ENCODE data around the gene CA4. TPM values are rescaled to one million over a fixed set of nuclear protein-coding genes. Genes with fewer than 3 reads are reported as not detected.

The CA4 gene
- total and polyA plus RNA-seq, 2 donors (not counting 1 experiment from before 2014, with no cell fraction given): not detected

DNA sequence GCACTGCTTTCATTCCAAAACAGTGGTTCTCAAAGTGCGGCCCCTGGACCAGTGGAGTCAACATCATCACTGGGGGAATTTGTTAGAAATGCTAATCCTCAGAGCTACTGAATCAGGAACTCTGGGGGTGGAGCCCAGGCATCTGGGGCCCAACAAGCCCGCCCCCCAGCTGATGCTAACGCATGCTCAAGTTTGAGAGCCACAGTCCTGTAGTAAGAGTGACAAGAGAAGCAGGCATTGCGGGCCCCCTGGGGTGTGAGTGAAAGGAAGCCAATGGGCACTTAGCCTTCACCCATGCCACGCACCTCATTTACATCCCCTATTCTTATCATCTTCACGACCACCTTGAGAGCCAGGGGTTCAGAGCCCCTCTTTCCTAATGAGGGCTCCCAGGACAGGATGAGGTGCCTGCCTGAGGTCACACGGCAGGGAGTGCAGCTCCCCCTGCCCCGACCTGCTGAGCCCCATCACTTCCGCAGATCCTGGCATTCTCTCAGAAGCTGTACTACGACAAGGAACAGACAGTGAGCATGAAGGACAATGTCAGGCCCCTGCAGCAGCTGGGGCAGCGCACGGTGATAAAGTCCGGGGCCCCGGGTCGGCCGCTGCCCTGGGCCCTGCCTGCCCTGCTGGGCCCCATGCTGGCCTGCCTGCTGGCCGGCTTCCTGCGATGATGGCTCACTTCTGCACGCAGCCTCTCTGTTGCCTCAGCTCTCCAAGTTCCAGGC is 9.1 kb downstream of the CA4 start:
- no peak for DNase-seq
- peaks cover 6% of the 10 kb centered on the region for H3K4me1 Mint-ChIP-seq
- no peak overlapping the region for H2AFZ ChIP-seq (ENCODE audit: insufficient read depth, low read depth, low read length, poor library complexity, severe bottlenecking)
- ATAC-seq (ENCODE audit: low read depth): no peak
- intact Hi-C loops (cut with micrococcal nuclease): no loop called here
- no peak for TF ChIP-seq EZH2 (IDR thresholded peaks at IDR 0.05; ENCODE audit: borderline replicate concordance, insufficient read depth, low read depth, low read length, poor library complexity, severe bottlenecking)
- no peaks in the 10 kb centered on the region for H4K20me1 ChIP-seq (ENCODE audit: control insufficient read depth, insufficient read depth, low read length, poor library complexity, severe bottlenecking)
- H3K4me1 ChIP-seq (ENCODE audit: control insufficient read depth in 2 of 2, insufficient read depth in 2 of 2, low read length in 2 of 2): peaks cover 0 to 3% of the 10 kb centered on the region in 2 donors
- 90% methylated on average over 18 of the region's 19 CpGs for WGBS (ENCODE audit: insufficient coverage)
- H3K4me3 Mint-ChIP-seq: no peak overlapping the region
- no peak overlapping the region for H3K4me2 ChIP-seq (replicated peaks; ENCODE audit: low read depth, low read length, poor library complexity, severe bottlenecking)
- no peak overlapping the region for H3K9ac ChIP-seq (ENCODE audit: low read length)
- POLR2A ChIA-PET: interaction anchor here (0.6 kb wide), 1 partner anchor 233 kb away, joined by 3 read pairs; the partner anchor contains the start of gene USP32
- no peaks in the 10 kb centered on the region for H3K9me3 Mint-ChIP-seq (ENCODE audit: insufficient read depth)
- H3K27ac ChIP-seq (ENCODE audit: low read length in 2 of 2): no peak overlapping the region
- peaks cover 47% of the 10 kb centered on the region for H3K27me3 Mint-ChIP-seq
- H3K79me2 ChIP-seq (ENCODE audit: control insufficient read depth, insufficient read depth, low read length): no peaks in the 10 kb centered on the region
- H3K4me3 ChIP-seq (ENCODE audit: control extremely low read depth in 1 of 5, extremely low read depth in 1 of 5, insufficient read depth in 1 of 5, low read depth in 2 of 5, low read length in 4 of 5): no peak overlapping the region
- H3K27me3 ChIP-seq (replicated peaks in 1 of 4; ENCODE audit: control extremely low read depth in 1 of 4, control insufficient read depth in 3 of 4, insufficient read depth in 4 of 4, low read length in 3 of 4): peaks cover 0 to 19% (median 0%) of the 10 kb centered on the region in 4 experiments
- no peaks in the 10 kb centered on the region for H3K36me3 ChIP-seq (replicated peaks in 1 of 2; ENCODE audit: control extremely low read depth in 1 of 2, control insufficient read depth in 1 of 2, extremely low read depth in 1 of 2, insufficient read depth in 2 of 2, low read length in 1 of 2)
- no peaks in the 10 kb centered on the region for H3K9me3 ChIP-seq (ENCODE audit: control extremely low read depth in 1 of 3, control insufficient read depth in 2 of 3, insufficient read depth in 1 of 3, low read length in 2 of 3)
- CTCF ChIA-PET: no interaction called here
- no peak overlapping the region for H3K27ac Mint-ChIP-seq

- ChIA-PET CTCF (no interaction called here), POLR2A (no interaction called here)
- Mint-ChIP-seq H3K27ac (no peak overlapping the region), H3K4me3 (no peak overlapping the region), H3K9me3 (ENCODE audit: insufficient read depth) (no peaks in the 10 kb centered on the region), H3K4me1 (peaks cover 6% of the 10 kb centered on the region), H3K27me3 (peaks cover 47% of the 10 kb centered on the region)
- Histone ChIP-seq H3K27me3 (replicated peaks in 1 of 4; ENCODE audit: control extremely low read depth in 1 of 4, control insufficient read depth in 3 of 4, insufficient read depth in 4 of 4, low read length in 3 of 4) (peaks cover 0 to 19% (median 0%) of the 10 kb centered on the region in 4 experiments), H2AFZ (ENCODE audit: insufficient read depth, low read depth, low read length, poor library complexity, severe bottlenecking) (no peak overlapping the region), H4K20me1 (ENCODE audit: control insufficient read depth, insufficient read depth, low read length, poor library complexity, severe bottlenecking) (no peaks in the 10 kb centered on the region), H3K36me3 (replicated peaks in 1 of 2; ENCODE audit: control extremely low read depth in 1 of 2, control insufficient read depth in 1 of 2, extremely low read depth in 1 of 2, insufficient read depth in 2 of 2, low read length in 1 of 2) (no peaks in the 10 kb centered on the region), H3K9ac (ENCODE audit: low read length) (no peak overlapping the region), H3K79me2 (ENCODE audit: control insufficient read depth, insufficient read depth, low read length) (no peaks in the 10 kb centered on the region), H3K4me1 (ENCODE audit: control insufficient read depth in 2 of 2, insufficient read depth in 2 of 2, low read length in 2 of 2) (peaks cover 0 to 3% of the 10 kb centered on the region in 2 donors), H3K4me2 (replicated peaks; ENCODE audit: low read depth, low read length, poor library complexity, severe bottlenecking) (no peak overlapping the region), H3K9me3 (ENCODE audit: control extremely low read depth in 1 of 3, control insufficient read depth in 2 of 3, insufficient read depth in 1 of 3, low read length in 2 of 3) (no peaks in the 10 kb centered on the region), H3K27ac (ENCODE audit: low read length in 2 of 2) (no peak overlapping the region), H3K4me3 (ENCODE audit: control extremely low read depth in 1 of 5, extremely low read depth in 1 of 5, insufficient read depth in 1 of 5, low read depth in 2 of 5, low read length in 4 of 5) (no peak overlapping the region)
- ATAC-seq (ENCODE audit: low read depth) (no peak), DNase-seq (no peak)
- intact Hi-C loops (cut with micrococcal nuclease): no loop called here
- no peak for TF ChIP-seq EZH2 (IDR thresholded peaks at IDR 0.05; ENCODE audit: borderline replicate concordance, insufficient read depth, low read depth, low read length, poor library complexity, severe bottlenecking)
- TF ChIP-seq CTCF (IDR thresholded peaks at IDR 0.05): no peak
- 80% methylated on average over 2 of the region's 6 CpGs for WGBS (ENCODE audit: insufficient coverage)
Measured at GRCh38 chr17:60159479-60159866, 9.7 kb downstream of the CA4 start.
